ENCODE measurements around the gene PKD1L1.

- TF ChIP-seq CTCF (IDR thresholded peaks at IDR 0.05): no peak
- TF ChIP-seq POLR2A (IDR thresholded peaks at IDR 0.05): no peak
Observed at GRCh38 chr7:47737601-47738000, 210.7 kb downstream of the PKD1L1 start.

All from sigmoid colon (tissue), 3 donors.